Endodermal cell (in vitro differentiated cells): Measurements from ENCODE around the gene IMMP2L. TPM values are rescaled to one million over a fixed set of nuclear protein-coding genes. Genes with fewer than 3 reads are reported as not detected.

Experiments used
- DNase-seq: peaks from one replicate; pipeline ENCODE4 v3.0.0-alpha.2; 2017
- H3K27ac ChIP-seq: 2 replicates; pipeline ENCODE4 v1.5.1; 2013; ENCODE audit warnings: mild to moderate bottlenecking, low read depth, low read length, moderate library complexity
- H3K27me3 ChIP-seq: 2 replicates; pipeline ENCODE4 v1.6.1; 2013; ENCODE audit warnings: mild to moderate bottlenecking, low read length, moderate library complexity; ENCODE audit not compliant: insufficient read depth, control insufficient read depth, poor library complexity, severe bottlenecking
- H3K36me3 ChIP-seq: 2 replicates; pipeline ENCODE4 v1.7.0; 2013; ENCODE audit warnings: mild to moderate bottlenecking, low read length, moderate library complexity; ENCODE audit not compliant: control insufficient read depth, insufficient read depth
- H3K4me1 ChIP-seq: one replicate; pipeline ENCODE4 v1.7.0; 2013; ENCODE audit warnings: low read length; ENCODE audit not compliant: control insufficient read depth, insufficient read depth
- H3K4me3 ChIP-seq: 2 replicates; pipeline ENCODE4 v1.5.1; 2013; ENCODE audit warnings: mild to moderate bottlenecking, low read length, moderate library complexity
- H3K9ac ChIP-seq: 2 replicates; pipeline ENCODE4 v1.6.1; 2013; ENCODE audit warnings: mild to moderate bottlenecking, low read length, moderate library complexity; ENCODE audit not compliant: poor library complexity, severe bottlenecking; ENCODE audit errors: extremely low read depth
- H3K9me3 ChIP-seq: 2 replicates; pipeline ENCODE4 v1.6.1; 2013; ENCODE audit warnings: mild to moderate bottlenecking, low read length, moderate library complexity; ENCODE audit not compliant: control insufficient read depth
- H3K27ac Mint-ChIP-seq: 2 replicates; pipeline ENCODE4 v1.8.0; 2020; ENCODE audit warnings: mixed read lengths
- H3K27me3 Mint-ChIP-seq: 2 replicates; pipeline ENCODE4 v1.8.0; 2021; ENCODE audit warnings: mild to moderate bottlenecking, mixed read lengths; ENCODE audit not compliant: insufficient read depth
- H3K36me3 Mint-ChIP-seq: 2 replicates; pipeline ENCODE4 v1.8.0; 2020; ENCODE audit warnings: low read depth, mixed read lengths
- H3K4me1 Mint-ChIP-seq: 2 replicates; pipeline ENCODE4 v1.8.0; 2020; ENCODE audit warnings: mixed read lengths
- H3K4me3 Mint-ChIP-seq: 2 replicates; pipeline ENCODE4 v1.8.0; 2020; ENCODE audit warnings: mild to moderate bottlenecking, moderate library complexity, mixed read lengths
- H3K9me3 Mint-ChIP-seq: 2 replicates; pipeline ENCODE4 v1.8.0; 2020; ENCODE audit warnings: mild to moderate bottlenecking, mixed read lengths
- WGBS, 2 experiments: methylation state at CpG; one replicate each; pipeline versions ENCODE4 v1.1.5 to v1.1.7; 2013; ENCODE audit warnings: missing lambda C conversion rate in 2 of 2, mixed read lengths in 1 of 2; ENCODE audit not compliant: insufficient coverage in 1 of 2, insufficient read length in 1 of 2; 5-methylcytosine and 5-hydroxymethylcytosine counted together
- total RNA-seq, 2 donors: library from RNA; stranded (reverse); fragmentation: NEBNext Ultra II Directional in 1 of 2; extraction: Animal tissue kit (Norgen Biotek cat#: 25700) in 1 of 2; gene quantifications; 2 replicates in 1 of 2; 3 replicates in 1 of 2; pipeline ENCODE4 v1.2.1, GENCODE V29; 2021
- TF ChIP-seq, protein P1 (sequence below): fragments of 200-600 bp; sonication (generic); conservative IDR thresholded peaks from 2 replicates; pipeline ENCODE4 v1.5.0; 2021; ENCODE audit warnings: antibody characterized with exemption, mild to moderate bottlenecking

Gene IMMP2L
- total RNA-seq, 2 donors from 2014 or later = 17.7 to 19.4 TPM

DNA sequence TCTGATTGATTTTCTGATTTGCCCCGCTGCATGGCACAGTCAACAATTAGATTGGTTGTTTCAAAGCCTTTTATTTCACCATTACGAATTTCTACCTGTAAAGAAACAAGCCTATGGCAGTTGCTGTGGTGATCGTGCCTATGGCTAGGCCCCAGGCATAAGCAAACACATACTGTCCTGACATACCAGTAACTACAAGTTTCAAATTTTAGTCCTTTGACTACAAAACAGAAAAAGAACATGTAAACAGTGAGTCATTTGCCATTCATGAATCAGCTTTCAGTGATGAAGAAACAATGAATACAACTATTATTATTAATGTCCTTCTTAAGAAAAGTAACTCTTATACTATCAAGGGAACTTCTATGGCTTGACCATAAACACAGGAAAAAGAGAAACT is 639.4 kb downstream of the IMMP2L start:
- H3K36me3 ChIP-seq = no peaks in the 10 kb centered on the region
- H3K27ac ChIP-seq = no peak overlapping the region
- no peaks in the 10 kb centered on the region for H3K4me1 ChIP-seq
- 80 to 84% methylated on average over 1 to 3 of the region's 3 CpGs for WGBS, 2 experiments
- no peaks in the 10 kb centered on the region for H3K27me3 Mint-ChIP-seq
- no peak overlapping the region for H3K9ac ChIP-seq
- no peaks in the 10 kb centered on the region for H3K4me1 Mint-ChIP-seq
- H3K27me3 ChIP-seq = no peaks in the 10 kb centered on the region
- no peaks in the 10 kb centered on the region for H3K9me3 Mint-ChIP-seq
- no peak overlapping the region for H3K4me3 ChIP-seq
- TF ChIP-seq, protein P1, sequence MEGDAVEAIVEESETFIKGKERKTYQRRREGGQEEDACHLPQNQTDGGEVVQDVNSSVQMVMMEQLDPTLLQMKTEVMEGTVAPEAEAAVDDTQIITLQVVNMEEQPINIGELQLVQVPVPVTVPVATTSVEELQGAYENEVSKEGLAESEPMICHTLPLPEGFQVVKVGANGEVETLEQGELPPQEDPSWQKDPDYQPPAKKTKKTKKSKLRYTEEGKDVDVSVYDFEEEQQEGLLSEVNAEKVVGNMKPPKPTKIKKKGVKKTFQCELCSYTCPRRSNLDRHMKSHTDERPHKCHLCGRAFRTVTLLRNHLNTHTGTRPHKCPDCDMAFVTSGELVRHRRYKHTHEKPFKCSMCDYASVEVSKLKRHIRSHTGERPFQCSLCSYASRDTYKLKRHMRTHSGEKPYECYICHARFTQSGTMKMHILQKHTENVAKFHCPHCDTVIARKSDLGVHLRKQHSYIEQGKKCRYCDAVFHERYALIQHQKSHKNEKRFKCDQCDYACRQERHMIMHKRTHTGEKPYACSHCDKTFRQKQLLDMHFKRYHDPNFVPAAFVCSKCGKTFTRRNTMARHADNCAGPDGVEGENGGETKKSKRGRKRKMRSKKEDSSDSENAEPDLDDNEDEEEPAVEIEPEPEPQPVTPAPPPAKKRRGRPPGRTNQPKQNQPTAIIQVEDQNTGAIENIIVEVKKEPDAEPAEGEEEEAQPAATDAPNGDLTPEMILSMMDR = no peak
- H3K4me3 Mint-ChIP-seq = no peak overlapping the region
- no peaks in the 10 kb centered on the region for H3K9me3 ChIP-seq
- H3K36me3 Mint-ChIP-seq = no peaks in the 10 kb centered on the region
- DNase-seq = no peak
- H3K27ac Mint-ChIP-seq = no peak overlapping the region

DNA sequence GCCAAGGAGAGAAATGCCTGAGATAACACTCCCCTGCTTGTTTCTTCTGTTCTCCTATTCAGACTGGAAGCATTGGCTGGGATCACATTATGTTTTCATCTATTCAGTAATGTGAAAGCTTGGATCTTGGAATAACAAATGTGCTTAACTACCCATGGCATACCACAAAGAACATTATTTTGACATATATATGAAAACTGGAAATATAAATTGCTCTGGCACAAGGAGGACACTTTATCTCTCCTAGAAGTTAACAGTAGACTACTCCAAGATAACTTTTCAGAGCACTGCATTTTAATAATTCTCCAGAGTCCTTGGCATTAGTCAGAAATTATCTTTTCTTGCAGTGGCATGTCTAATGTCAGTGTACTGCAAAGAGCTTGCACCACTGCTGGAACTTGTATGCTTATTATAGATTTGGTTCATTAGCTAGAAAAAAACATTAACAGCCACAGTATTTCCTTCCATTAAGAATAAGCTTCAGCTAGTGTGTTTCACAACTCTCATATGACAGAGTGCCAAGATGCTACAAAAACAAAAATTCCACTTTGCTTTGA is 640.6 kb downstream of the IMMP2L start:
- H3K4me3 ChIP-seq = no peak overlapping the region
- Mint-ChIP-seq H3K27ac (no peak overlapping the region), H3K4me3 (no peak overlapping the region), H3K27me3 (no peaks in the 10 kb centered on the region), H3K36me3 (no peaks in the 10 kb centered on the region), H3K4me1 (no peaks in the 10 kb centered on the region), H3K9me3 (no peaks in the 10 kb centered on the region)
- TF ChIP-seq, protein P1 = no peak
- no peak for DNase-seq
- no peak overlapping the region for H3K27ac ChIP-seq
- H3K27me3 ChIP-seq = no peaks in the 10 kb centered on the region
- H3K4me1 ChIP-seq = no peaks in the 10 kb centered on the region
- no peaks in the 10 kb centered on the region for H3K36me3 ChIP-seq
- H3K9ac ChIP-seq = no peak overlapping the region
- no peaks in the 10 kb centered on the region for H3K9me3 ChIP-seq

DNA sequence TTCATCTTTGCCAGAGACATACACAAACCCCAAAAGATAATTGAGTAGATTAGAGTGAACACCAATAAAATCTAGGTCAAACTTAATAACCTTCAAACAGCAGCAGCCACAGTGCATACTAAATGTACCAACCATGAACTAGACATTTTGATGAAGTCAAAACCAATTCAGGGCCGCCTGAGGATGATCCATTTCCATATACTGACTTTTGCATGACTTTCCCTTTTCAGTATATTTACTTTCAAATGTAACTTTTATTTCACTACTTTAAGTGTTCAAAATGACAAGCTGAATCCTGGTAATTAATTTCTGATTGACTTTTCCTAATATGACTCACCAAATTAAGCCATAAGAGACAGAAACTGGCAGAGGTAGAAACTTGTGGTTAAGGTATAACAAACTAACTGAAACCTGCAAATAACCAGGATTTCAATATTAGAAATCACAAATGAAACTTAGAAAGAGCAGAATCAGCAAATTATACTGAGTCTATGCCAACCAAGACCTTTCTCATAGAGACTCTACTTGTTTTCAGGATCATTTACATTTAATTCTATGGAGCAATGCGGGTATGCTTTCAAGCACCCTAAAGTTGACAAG is 643.2 kb downstream of the IMMP2L start:
- DNase-seq = no peak
- Histone ChIP-seq H3K4me1 (no peaks in the 10 kb centered on the region), H3K9me3 (no peaks in the 10 kb centered on the region), H3K4me3 (no peak overlapping the region), H3K36me3 (no peaks in the 10 kb centered on the region), H3K27ac (no peak overlapping the region), H3K9ac (no peak overlapping the region), H3K27me3 (no peaks in the 10 kb centered on the region)
- WGBS, 2 experiments = 63 to 75% methylated on average over 1 to 2 of the region's 2 CpGs
- TF ChIP-seq, protein P1 = no peak
- Mint-ChIP-seq H3K4me1 (no peaks in the 10 kb centered on the region), H3K36me3 (no peaks in the 10 kb centered on the region), H3K9me3 (no peaks in the 10 kb centered on the region), H3K27ac (no peak overlapping the region), H3K4me3 (no peak overlapping the region), H3K27me3 (no peaks in the 10 kb centered on the region)
